ENCODE results near the gene RHBG. TPM values are rescaled to one million over a fixed set of nuclear protein-coding genes. Genes with fewer than 3 reads are reported as not detected.

Gene RHBG
- total RNA-seq, 2 experiments from 2014 or later, result not detected

- ChIA-PET POLR2A (no interaction called here), CTCF (no interaction called here)
- no peaks in the 10 kb centered on the region for H3K36me3 Mint-ChIP-seq (ENCODE audit: low read depth)
- no peaks in the 10 kb centered on the region for H3K4me1 Mint-ChIP-seq (ENCODE audit: low read depth)
- H3K9me3 ChIP-seq (ENCODE audit: control insufficient read depth in 1 of 2, insufficient read depth in 1 of 2, low read length in 2 of 2), result no peaks in the 10 kb centered on the region
- DNase-seq (no peak), ATAC-seq (ENCODE audit: poor library complexity) (no peak)
- peaks cover 80% of the 10 kb centered on the region for H3K27me3 Mint-ChIP-seq
- TF ChIP-seq, protein P1, sequence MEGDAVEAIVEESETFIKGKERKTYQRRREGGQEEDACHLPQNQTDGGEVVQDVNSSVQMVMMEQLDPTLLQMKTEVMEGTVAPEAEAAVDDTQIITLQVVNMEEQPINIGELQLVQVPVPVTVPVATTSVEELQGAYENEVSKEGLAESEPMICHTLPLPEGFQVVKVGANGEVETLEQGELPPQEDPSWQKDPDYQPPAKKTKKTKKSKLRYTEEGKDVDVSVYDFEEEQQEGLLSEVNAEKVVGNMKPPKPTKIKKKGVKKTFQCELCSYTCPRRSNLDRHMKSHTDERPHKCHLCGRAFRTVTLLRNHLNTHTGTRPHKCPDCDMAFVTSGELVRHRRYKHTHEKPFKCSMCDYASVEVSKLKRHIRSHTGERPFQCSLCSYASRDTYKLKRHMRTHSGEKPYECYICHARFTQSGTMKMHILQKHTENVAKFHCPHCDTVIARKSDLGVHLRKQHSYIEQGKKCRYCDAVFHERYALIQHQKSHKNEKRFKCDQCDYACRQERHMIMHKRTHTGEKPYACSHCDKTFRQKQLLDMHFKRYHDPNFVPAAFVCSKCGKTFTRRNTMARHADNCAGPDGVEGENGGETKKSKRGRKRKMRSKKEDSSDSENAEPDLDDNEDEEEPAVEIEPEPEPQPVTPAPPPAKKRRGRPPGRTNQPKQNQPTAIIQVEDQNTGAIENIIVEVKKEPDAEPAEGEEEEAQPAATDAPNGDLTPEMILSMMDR (IDR thresholded peaks at IDR 0.05), result no peak
- H3K4me3 ChIP-seq (ENCODE audit: low read length), result no peak overlapping the region
- no peak overlapping the region for H3K4me3 Mint-ChIP-seq
- no peaks in the 10 kb centered on the region for H3K4me1 ChIP-seq (ENCODE audit: insufficient read depth, low read length)
- H3K36me3 ChIP-seq (ENCODE audit: insufficient read depth, low read length), result no peaks in the 10 kb centered on the region
- no peaks in the 10 kb centered on the region for H3K9me3 Mint-ChIP-seq
- intact Hi-C loops (cut with DNase I, micrococcal nuclease), result no loop called here
- H3K27me3 ChIP-seq (ENCODE audit: control insufficient read depth in 1 of 2, insufficient read depth in 2 of 2, low read length in 2 of 2), result peaks cover 12 to 45% of the 10 kb centered on the region in 2 experiments
- H3K27ac Mint-ChIP-seq, result no peak overlapping the region
- no peak overlapping the region for H3K27ac ChIP-seq (ENCODE audit: low read depth in 1 of 2, low read length in 2 of 2)
Measured at GRCh38 chr1:156406251-156406650, 37.2 kb downstream of the RHBG start.

DNA sequence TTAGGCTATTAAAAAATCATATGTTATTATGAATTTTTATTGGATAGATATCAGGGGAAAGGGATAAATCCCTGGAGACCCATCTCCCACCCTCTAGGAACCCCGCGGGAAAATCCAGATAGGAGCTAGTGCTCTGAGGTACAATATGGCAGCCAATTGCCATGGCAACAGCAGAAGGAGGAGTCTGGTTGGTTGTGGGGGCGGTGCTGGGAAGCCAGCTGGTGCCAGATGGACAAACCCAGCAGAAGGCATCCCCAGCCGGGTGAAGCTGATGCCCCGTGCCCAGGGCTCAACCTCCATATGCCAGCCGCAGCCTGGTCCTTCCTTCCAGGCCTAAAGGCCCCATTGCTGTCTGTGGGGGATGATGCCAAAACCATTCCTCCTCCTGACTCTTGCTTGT, 38.3 kb downstream of the RHBG start:
- Mint-ChIP-seq H3K27ac (no peak overlapping the region), H3K4me3 (no peak overlapping the region), H3K4me1 (ENCODE audit: low read depth) (no peaks in the 10 kb centered on the region), H3K27me3 (peaks cover 86% of the 10 kb centered on the region), H3K36me3 (ENCODE audit: low read depth) (no peaks in the 10 kb centered on the region), H3K9me3 (no peaks in the 10 kb centered on the region)
- intact Hi-C loops (cut with DNase I, micrococcal nuclease), result no loop called here
- DNase-seq, result no peak
- Histone ChIP-seq H3K27ac (ENCODE audit: low read depth in 1 of 2, low read length in 2 of 2) (no peak overlapping the region), H3K36me3 (ENCODE audit: insufficient read depth, low read length) (no peaks in the 10 kb centered on the region), H3K4me3 (ENCODE audit: low read length) (no peak overlapping the region), H3K27me3 (ENCODE audit: control insufficient read depth in 1 of 2, insufficient read depth in 2 of 2, low read length in 2 of 2) (peaks cover 12 to 38% of the 10 kb centered on the region in 2 experiments), H3K9me3 (ENCODE audit: control insufficient read depth in 1 of 2, insufficient read depth in 1 of 2, low read length in 2 of 2) (no peaks in the 10 kb centered on the region), H3K4me1 (ENCODE audit: insufficient read depth, low read length) (no peaks in the 10 kb centered on the region)
- no peak for ATAC-seq (ENCODE audit: poor library complexity)
- ChIA-PET POLR2A (no interaction called here), CTCF (no interaction called here)
- TF ChIP-seq, protein P1 (IDR thresholded peaks at IDR 0.05), result no peak

GRCh38 chr1:156407760-156408159, 38.7 kb downstream of the RHBG start:
- Histone ChIP-seq H3K4me1 (ENCODE audit: insufficient read depth, low read length) (no peaks in the 10 kb centered on the region), H3K4me3 (ENCODE audit: low read length) (no peak overlapping the region), H3K9me3 (ENCODE audit: control insufficient read depth in 1 of 2, insufficient read depth in 1 of 2, low read length in 2 of 2) (no peaks in the 10 kb centered on the region), H3K27ac (ENCODE audit: low read depth in 1 of 2, low read length in 2 of 2) (no peak overlapping the region), H3K36me3 (ENCODE audit: insufficient read depth, low read length) (no peaks in the 10 kb centered on the region), H3K27me3 (ENCODE audit: control insufficient read depth in 1 of 2, insufficient read depth in 2 of 2, low read length in 2 of 2) (peaks cover 13 to 34% of the 10 kb centered on the region in 2 experiments)
- no peak for DNase-seq
- CTCF ChIA-PET, result no interaction called here
- no peaks in the 10 kb centered on the region for H3K36me3 Mint-ChIP-seq (ENCODE audit: low read depth)
- H3K4me3 Mint-ChIP-seq, result no peak overlapping the region
- no peaks in the 10 kb centered on the region for H3K4me1 Mint-ChIP-seq (ENCODE audit: low read depth)
- no peak for ATAC-seq (ENCODE audit: poor library complexity)
- peaks cover 87% of the 10 kb centered on the region for H3K27me3 Mint-ChIP-seq
- TF ChIP-seq, protein P1 (IDR thresholded peaks at IDR 0.05), result no peak
- no peak overlapping the region for H3K27ac Mint-ChIP-seq
- H3K9me3 Mint-ChIP-seq, result no peaks in the 10 kb centered on the region
- POLR2A ChIA-PET, result no interaction called here
- intact Hi-C loops (cut with DNase I, micrococcal nuclease), result no loop called here

All from CD4-positive, alpha-beta T cell (primary cell).